Measurements from ENCODE around the gene RPS6KA4. TPM values are rescaled to one million over a fixed set of nuclear protein-coding genes. Genes with fewer than 3 reads are reported as not detected.

RPS6KA4 gene
- polyA plus RNA-seq, 1 experiment = 33.8 TPM

- H3K36me3 ChIP-seq (ENCODE audit: control insufficient read depth, insufficient read depth, low read length) = peaks cover 22% of the 10 kb centered on the region
- H3K27me3 ChIP-seq (ENCODE audit: control insufficient read depth, insufficient read depth, low read length) = no peaks in the 10 kb centered on the region
- ChIA-PET CTCF (interaction anchor here (1.2 to 6.3 kb wide), 9 partner anchors 12 to 114 kb away, joined by 3 to 41 read pairs (median 6); partner anchors contain the start of genes ESRRA, NUDT22 and TRPT1), POLR2A (interaction anchor here (0.6 to 1.1 kb wide), 5 partner anchors 13 to 1666 kb away, joined by 3 to 6 read pairs (median 3); partner anchors contain the start of genes ESRRA, FKBP2, NUDT22 and TRPT1)
- peak; percentile 27; the same call in 1 of the 2 replicates for TF ChIP-seq CTCF (IDR thresholded peaks at IDR 0.05; ENCODE audit: insufficient read depth, low read depth, low read length)
- DNase-seq (ENCODE audit: low read depth) = peak; percentile 79
- peak within 1 kb of the TSS; percentile 98 for H3K4me3 ChIP-seq (ENCODE audit: low read depth, low read length)
Observed at GRCh38 chr11:64317961-64318765, 40.8 kb upstream of the RPS6KA4 start, which contains the start of gene PRDX5. PRDX5 (plus strand) TSS chr11:64318121; CDS start chr11:64318216, 95 bp downstream.

GRCh38 chr11:64318766-64319761, 39.9 kb upstream of the RPS6KA4 start:
- no peak for TF ChIP-seq CTCF (IDR thresholded peaks at IDR 0.05; ENCODE audit: insufficient read depth, low read depth, low read length)
- no peak for DNase-seq (ENCODE audit: low read depth)
- Histone ChIP-seq H3K36me3 (ENCODE audit: control insufficient read depth, insufficient read depth, low read length) (peaks cover 22% of the 10 kb centered on the region), H3K27me3 (ENCODE audit: control insufficient read depth, insufficient read depth, low read length) (no peaks in the 10 kb centered on the region), H3K4me3 (ENCODE audit: low read depth, low read length) (peak overlapping the region; percentile 98)
- CTCF ChIA-PET = interaction anchor here (1.3 to 2.7 kb wide), 5 partner anchors 13 to 115 kb away, joined by 3 to 20 read pairs (median 5); partner anchors contain the start of gene ESRRA
- POLR2A ChIA-PET = no interaction called here

GRCh38 chr11:64320556-64320955, 38.4 kb upstream of the RPS6KA4 start:
- TF ChIP-seq CTCF (IDR thresholded peaks at IDR 0.05; ENCODE audit: insufficient read depth, low read depth, low read length) = no peak
- POLR2A ChIA-PET = no interaction called here
- no peak for DNase-seq (ENCODE audit: low read depth)

GRCh38 chr11:64321026-64321425, 37.9 kb upstream of the RPS6KA4 start:
- ChIA-PET POLR2A (no interaction called here), CTCF (no interaction called here)
- DNase-seq (ENCODE audit: low read depth) = no peak
- no peaks in the 10 kb centered on the region for H3K27me3 ChIP-seq (ENCODE audit: control insufficient read depth, insufficient read depth, low read length)
- peaks cover 15% of the 10 kb centered on the region for H3K36me3 ChIP-seq (ENCODE audit: control insufficient read depth, insufficient read depth, low read length)
- TF ChIP-seq CTCF (IDR thresholded peaks at IDR 0.05; ENCODE audit: insufficient read depth, low read depth, low read length) = no peak
- H3K4me3 ChIP-seq (ENCODE audit: low read depth, low read length) = no peak overlapping the region

More at GRCh38 chr11:64320556-64320955, 38.4 kb upstream of the RPS6KA4 start:
- Histone ChIP-seq H3K36me3 (ENCODE audit: control insufficient read depth, insufficient read depth, low read length) (peaks cover 16% of the 10 kb centered on the region), H3K27me3 (ENCODE audit: control insufficient read depth, insufficient read depth, low read length) (no peaks in the 10 kb centered on the region), H3K4me3 (ENCODE audit: low read depth, low read length) (no peak overlapping the region)
- CTCF ChIA-PET = interaction anchor here (1.3 kb wide), 2 partner anchors 16 to 20 kb away, joined by 3 to 5 read pairs; partner anchors contain the start of gene ESRRA
